ENCODE results near the gene NFYC. TPM values are rescaled to one million over a fixed set of nuclear protein-coding genes. Genes with fewer than 3 reads are reported as not detected.
"Not testable (repeated sequence)": the region's sequence is repeated elsewhere in the genome, so short reads cannot be mapped to it uniquely, and the experiment has no call there.

Gene NFYC
- total and polyA plus RNA-seq, 2 experiments from 2014 or later: 124 to 149 TPM

DNA sequence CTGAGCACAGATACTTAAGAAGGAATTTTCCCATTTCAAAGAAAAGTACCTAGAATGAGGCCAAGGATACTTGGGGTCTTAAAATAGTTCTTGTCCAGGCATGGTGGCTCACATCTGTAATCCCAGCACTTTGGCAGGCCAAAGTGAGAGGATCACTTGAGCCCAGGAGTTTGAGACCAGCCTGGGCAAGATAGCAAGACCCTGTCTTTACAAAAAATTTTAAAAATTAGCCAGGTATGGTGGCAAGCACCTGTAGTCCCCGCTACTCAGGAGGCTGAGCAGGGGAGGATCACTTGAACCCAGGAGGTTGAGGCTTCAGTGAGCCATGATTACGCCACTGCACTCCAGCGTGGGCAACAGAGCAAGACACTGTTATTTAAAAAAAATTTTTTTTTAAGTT lies 29.0 kb downstream of the NFYC start:
- H3K4me1 ChIP-seq (ENCODE audit: low read depth): peaks cover 21% of the 10 kb centered on the region
- H3K9me3 ChIP-seq (ENCODE audit: low read depth): no peaks in the 10 kb centered on the region
- no peak for DNase-seq (ENCODE audit: low read depth in 1 of 2, low spot score in 1 of 2)
- H3K27ac ChIP-seq: no peak overlapping the region
- H3K4me3 ChIP-seq: no peak overlapping the region
- H3K36me3 ChIP-seq: no peaks in the 10 kb centered on the region
- H3K27me3 ChIP-seq: no peaks in the 10 kb centered on the region
- TF ChIP-seq, protein P1, sequence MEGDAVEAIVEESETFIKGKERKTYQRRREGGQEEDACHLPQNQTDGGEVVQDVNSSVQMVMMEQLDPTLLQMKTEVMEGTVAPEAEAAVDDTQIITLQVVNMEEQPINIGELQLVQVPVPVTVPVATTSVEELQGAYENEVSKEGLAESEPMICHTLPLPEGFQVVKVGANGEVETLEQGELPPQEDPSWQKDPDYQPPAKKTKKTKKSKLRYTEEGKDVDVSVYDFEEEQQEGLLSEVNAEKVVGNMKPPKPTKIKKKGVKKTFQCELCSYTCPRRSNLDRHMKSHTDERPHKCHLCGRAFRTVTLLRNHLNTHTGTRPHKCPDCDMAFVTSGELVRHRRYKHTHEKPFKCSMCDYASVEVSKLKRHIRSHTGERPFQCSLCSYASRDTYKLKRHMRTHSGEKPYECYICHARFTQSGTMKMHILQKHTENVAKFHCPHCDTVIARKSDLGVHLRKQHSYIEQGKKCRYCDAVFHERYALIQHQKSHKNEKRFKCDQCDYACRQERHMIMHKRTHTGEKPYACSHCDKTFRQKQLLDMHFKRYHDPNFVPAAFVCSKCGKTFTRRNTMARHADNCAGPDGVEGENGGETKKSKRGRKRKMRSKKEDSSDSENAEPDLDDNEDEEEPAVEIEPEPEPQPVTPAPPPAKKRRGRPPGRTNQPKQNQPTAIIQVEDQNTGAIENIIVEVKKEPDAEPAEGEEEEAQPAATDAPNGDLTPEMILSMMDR (IDR thresholded peaks at IDR 0.05; ENCODE audit: low read depth, low read length): no peak

DNA sequence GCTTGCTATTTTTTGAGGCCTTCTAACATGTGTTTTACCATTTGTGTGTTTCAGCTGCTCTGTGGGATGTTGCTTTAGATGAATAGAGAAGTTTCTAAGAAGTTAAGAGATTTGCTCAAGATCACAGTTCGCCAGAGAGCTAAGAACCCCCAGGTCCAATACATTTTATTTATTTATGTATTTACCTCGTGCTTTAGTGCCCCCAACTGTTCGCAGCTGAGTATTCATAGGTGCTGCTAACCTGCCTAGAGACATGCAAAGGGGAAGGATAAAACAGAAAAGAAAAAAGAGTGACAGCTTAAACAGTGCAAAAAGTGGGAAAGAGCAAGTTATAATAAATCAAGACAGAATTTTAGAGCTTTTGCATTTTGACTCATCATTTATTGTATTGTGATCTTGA lies 31.1 kb downstream of the NFYC start:
- DNase-seq (ENCODE audit: low read depth in 1 of 2, low spot score in 1 of 2): no peak
- Histone ChIP-seq H3K9me3 (ENCODE audit: low read depth) (no peaks in the 10 kb centered on the region), H3K4me3 (no peak overlapping the region), H3K36me3 (peaks cover 2% of the 10 kb centered on the region), H3K27me3 (no peaks in the 10 kb centered on the region), H3K27ac (no peak overlapping the region), H3K4me1 (ENCODE audit: low read depth) (peaks cover 9% of the 10 kb centered on the region)
- TF ChIP-seq, protein P1 (IDR thresholded peaks at IDR 0.05; ENCODE audit: low read depth, low read length): no peak

DNA sequence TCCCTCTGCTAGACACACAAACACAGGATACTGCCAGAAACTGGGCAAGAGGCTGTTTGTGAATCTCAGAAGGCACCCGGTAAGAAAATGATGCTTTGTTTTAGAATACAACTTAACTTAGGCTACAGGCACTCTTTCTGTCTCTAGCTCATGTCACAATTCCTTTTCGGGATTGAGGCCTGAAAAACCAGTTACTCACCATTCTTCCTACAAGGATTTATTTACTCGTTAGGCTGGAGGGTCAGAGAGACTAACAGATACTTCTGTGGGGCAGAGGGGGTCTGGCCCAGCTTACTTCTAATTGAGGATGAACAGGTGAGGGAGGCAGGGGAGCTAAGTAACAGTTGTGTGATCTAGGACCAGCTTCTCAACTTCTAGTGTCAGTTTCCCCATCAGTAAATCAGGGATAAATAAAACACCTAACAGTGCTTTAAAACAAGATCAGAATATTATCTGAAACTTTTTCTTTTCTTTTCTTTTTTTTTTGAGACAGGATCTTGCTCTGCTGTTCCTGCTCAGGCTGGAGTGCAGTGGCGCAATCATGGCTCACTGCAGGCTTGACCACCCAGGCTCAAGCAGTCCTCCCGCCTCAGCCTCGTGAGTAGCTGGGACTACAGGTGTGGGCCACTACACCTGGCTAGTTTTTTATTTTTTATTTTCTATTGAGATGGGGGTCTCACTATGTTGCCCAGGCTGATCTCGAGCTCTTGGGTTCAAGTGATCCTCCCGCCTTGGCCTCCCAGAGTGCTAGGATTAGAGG lies 31.9 kb downstream of the NFYC start:
- DNase-seq (ENCODE audit: low read depth in 1 of 2, low spot score in 1 of 2): no peak
- TF ChIP-seq, protein P1 (IDR thresholded peaks at IDR 0.05; ENCODE audit: low read depth, low read length): no peak
- Histone ChIP-seq H3K9me3 (ENCODE audit: low read depth) (no peaks in the 10 kb centered on the region), H3K36me3 (peaks cover 2% of the 10 kb centered on the region), H3K4me3 (no peak overlapping the region), H3K27me3 (no peaks in the 10 kb centered on the region), H3K27ac (no peak overlapping the region), H3K4me1 (ENCODE audit: low read depth) (peaks cover 9% of the 10 kb centered on the region)

DNA sequence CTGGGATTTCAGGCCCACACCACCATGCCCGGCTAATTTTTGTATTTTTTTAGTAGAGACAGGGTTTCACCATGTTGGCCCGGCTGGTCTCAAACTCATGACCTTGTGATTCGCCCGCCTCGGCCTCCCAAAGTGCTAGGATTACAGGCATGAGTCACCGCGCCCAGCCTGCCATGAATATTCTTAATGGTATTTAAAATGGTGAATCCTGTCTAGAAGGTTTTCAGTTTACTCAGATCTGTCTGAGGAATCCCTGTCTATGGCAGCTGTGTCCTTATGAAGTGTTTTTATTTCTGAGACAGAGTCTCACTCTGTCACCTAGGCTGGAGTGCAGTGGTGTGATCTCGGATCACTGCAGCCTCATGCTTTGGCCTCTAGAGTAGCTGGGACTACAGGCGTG lies 36.2 kb downstream of the NFYC start:
- H3K9me3 ChIP-seq (ENCODE audit: low read depth); H3K36me3 ChIP-seq; H3K27me3 ChIP-seq; DNase-seq (ENCODE audit: low read depth in 1 of 2, low spot score in 1 of 2); H3K4me3 ChIP-seq; H3K27ac ChIP-seq; H3K4me1 ChIP-seq (ENCODE audit: low read depth): not testable (repeated sequence)

DNA sequence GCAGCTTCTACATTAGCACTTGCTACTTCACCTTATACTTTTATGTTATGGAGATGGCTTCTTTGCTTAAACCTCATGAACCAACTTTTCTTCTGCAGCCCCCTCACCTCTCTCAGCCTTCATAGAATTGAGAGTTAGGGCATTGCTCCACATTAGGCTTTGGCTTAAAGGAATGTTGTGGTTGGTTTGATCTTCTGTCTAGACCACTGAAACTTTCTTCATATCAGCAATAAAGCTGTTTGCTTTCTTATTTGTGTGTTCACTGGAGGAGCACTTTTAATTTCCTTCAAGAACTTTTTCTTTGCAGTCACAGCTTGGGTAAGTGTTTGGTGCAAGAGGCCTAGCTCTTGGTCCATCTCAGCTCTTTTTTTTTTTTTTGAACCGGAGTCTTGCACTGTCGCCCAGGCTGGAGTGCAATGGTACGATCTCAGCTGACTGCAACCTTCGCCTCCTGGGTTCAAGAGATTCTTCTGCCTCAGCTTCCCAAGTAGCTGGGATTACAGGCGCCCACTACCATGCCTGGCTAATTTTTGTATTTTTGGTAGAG lies 37.9 kb downstream of the NFYC start:
- H3K9me3 ChIP-seq (ENCODE audit: low read depth): not testable (repeated sequence)

DNA sequence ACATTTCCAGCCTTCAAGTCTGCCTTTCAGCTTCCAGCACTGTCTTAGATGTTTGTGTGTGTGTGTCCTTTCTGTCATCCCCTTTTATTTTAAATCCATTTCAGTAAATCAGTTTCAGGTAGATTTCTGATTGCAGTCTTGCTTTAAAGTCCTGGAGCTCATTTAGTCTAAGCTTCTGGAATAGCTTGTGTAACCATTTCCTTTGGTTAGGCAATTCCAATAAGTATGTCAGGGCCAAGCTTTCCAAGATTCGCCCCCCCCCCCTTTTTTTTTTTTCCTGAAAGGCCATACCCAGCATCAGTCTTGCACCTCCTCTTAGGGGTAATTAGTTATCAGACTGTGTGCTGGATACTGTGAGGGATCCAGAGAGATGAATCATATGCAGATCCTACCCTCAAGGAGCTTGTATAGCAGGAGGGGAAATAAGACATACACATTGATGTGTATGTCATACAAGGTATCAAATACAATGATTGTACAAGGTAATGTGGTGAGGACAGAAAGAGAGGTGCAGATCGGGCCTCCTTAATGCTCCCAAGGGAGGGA lies 41.3 kb downstream of the NFYC start:
- Histone ChIP-seq H3K27me3 (no peaks in the 10 kb centered on the region), H3K36me3 (no peaks in the 10 kb centered on the region), H3K4me3 (no peak overlapping the region), H3K27ac (peak overlapping the region; percentile 19), H3K4me1 (ENCODE audit: low read depth) (peaks cover 7% of the 10 kb centered on the region), H3K9me3 (ENCODE audit: low read depth) (no peaks in the 10 kb centered on the region)
- DNase-seq (ENCODE audit: low read depth in 1 of 2, low spot score in 1 of 2): peak in 1 of 2 donors; percentile 48
- TF ChIP-seq, protein P1 (IDR thresholded peaks at IDR 0.05; ENCODE audit: low read depth, low read length): no peak

More for the DNA sequence above, 37.9 kb downstream of the NFYC start:
- not testable (repeated sequence) for DNase-seq (ENCODE audit: low read depth in 1 of 2, low spot score in 1 of 2); H3K27ac ChIP-seq; H3K27me3 ChIP-seq; H3K36me3 ChIP-seq; H3K4me1 ChIP-seq (ENCODE audit: low read depth); H3K4me3 ChIP-seq
